ENCODE results near the gene OAS3. TPM values are rescaled to one million over a fixed set of nuclear protein-coding genes. Genes with fewer than 3 reads are reported as not detected.
A peak's percentile ranks its signal among the peaks of the same experiment; 100 is the strongest.

OAS3 gene
- total and polyA plus RNA-seq, 5 donors: 5.1 to 15.7 (median 6.1) TPM

DNA sequence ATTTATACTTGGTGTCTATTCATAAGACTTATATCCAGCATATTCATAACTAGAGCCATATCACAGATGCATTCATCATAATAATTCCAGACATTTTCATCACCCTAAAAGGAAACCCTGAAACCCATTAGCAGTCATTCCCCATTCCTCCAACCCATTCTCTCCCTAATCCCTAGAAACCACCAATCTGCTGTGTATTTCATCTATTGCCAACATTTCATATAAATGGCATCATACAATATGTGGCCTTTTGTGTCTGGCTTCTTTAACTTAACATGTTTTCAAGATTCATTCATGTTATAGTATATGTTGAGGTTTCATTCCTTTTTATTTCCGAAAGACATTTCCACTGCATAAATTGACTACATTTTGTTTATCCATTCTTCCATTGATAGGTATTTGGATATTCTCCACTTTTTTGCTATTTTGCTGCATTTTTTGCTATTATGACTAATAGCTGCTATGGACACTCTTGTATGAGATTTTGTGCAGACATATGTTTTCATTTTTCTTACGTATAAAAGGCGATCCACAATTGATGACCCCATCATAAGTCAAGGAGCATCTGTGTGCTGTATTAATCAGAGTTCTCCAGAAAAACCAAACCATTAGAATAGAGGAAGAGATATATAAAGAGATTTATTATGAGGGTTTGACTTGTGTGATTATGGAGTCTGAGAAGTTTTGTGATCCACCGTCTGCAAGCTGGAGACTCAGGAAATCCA, 34.9 kb downstream of the OAS3 start:
- Histone ChIP-seq H3K4me3 (ENCODE audit: low read length) (no peak overlapping the region), H3K9me3 (ENCODE audit: control insufficient read depth, low read length) (no peaks in the 10 kb centered on the region), H3K27ac (ENCODE audit: low read length) (no peak overlapping the region), H3K27me3 (ENCODE audit: control insufficient read depth, insufficient read depth) (no peaks in the 10 kb centered on the region), H3K4me1 (ENCODE audit: control insufficient read depth, insufficient read depth, low read length) (no peaks in the 10 kb centered on the region)
- intact Hi-C loops (cut with DNase I): no loop called here
- no peak for DNase-seq
- no peak for ATAC-seq
- WGBS: 78% methylated on average over 4 of the region's 4 CpGs

DNA sequence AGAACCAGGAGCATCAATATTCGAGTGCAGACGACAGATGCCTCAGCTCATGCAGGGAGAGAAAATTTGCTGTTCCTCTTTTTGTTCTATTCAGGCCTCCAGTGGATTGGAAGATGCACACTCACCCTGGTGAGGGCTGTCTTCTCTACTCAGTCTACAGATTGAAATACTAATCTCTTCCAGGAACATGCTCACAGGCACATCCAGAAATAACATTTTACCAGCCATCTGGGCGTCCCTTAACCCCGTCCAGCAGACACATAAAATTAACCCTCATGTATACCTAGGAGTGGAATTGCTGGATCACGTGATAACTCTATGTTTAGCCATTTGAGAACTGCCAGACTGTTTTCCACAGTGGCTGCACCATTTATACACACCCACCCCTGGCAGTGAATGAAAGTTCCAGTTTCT, 35.6 kb downstream of the OAS3 start:
- 22% methylated on average over 5 of the region's 5 CpGs for WGBS
- no peak overlapping the region for H3K4me3 ChIP-seq (ENCODE audit: low read length)
- H3K9me3 ChIP-seq (ENCODE audit: control insufficient read depth, low read length): no peaks in the 10 kb centered on the region
- H3K27me3 ChIP-seq (ENCODE audit: control insufficient read depth, insufficient read depth): no peaks in the 10 kb centered on the region
- H3K27ac ChIP-seq (ENCODE audit: low read length): no peak overlapping the region
- DNase-seq (no peak), ATAC-seq (peak in 1 of 2 donors; percentile 8)
- intact Hi-C loops (cut with DNase I): no loop called here
- H3K4me1 ChIP-seq (ENCODE audit: control insufficient read depth, insufficient read depth, low read length): no peaks in the 10 kb centered on the region

DNA sequence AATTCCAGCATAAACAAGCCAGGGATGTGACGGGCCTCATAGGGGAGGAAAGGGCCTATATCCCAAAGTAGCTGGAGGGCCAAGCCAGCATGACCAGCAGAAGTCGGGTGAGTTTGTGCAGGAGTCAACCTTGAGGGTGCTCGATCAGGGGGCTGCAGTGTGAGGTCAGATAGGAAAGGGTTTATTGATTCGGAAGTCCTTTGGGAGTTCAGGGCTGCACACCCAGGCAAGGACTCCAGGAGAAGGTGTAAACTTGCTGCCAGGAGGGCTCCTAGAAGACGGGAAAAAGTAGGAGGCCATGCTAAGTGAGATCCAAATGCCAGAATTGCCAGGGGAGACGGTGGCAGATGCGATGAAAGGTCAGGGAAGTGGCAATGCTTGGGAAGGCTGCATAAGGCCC, 36.6 kb downstream of the OAS3 start:
- ATAC-seq (no peak), DNase-seq (no peak)
- Histone ChIP-seq H3K27me3 (ENCODE audit: control insufficient read depth, insufficient read depth) (no peaks in the 10 kb centered on the region), H3K4me3 (ENCODE audit: low read length) (no peak overlapping the region), H3K27ac (ENCODE audit: low read length) (no peak overlapping the region), H3K9me3 (ENCODE audit: control insufficient read depth, low read length) (no peaks in the 10 kb centered on the region), H3K4me1 (ENCODE audit: control insufficient read depth, insufficient read depth, low read length) (no peaks in the 10 kb centered on the region)
- 88% methylated on average over 7 of the region's 7 CpGs for WGBS
- intact Hi-C loops (cut with DNase I): no loop called here

DNA sequence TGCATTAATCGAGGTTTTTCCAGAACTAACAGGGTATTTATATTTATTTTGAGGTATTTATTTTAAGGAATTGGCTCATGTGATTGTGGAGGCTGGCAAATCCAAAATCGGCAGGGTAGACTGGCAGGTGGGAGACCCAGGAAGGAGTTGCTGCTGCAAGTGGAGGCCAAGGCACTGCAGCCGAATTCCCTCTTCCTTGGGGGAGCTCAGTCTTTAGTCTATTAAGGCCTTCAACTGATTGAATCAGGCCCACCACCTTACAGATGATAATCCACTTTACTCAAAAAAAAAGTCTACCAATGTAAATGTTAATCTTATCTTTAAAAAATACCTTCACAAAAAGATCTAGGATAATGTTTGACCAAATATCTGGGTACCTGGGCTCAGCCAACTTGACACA, 38.9 kb downstream of the OAS3 start:
- no peak overlapping the region for H3K4me3 ChIP-seq (ENCODE audit: low read length)
- no peak overlapping the region for H3K27ac ChIP-seq (ENCODE audit: low read length)
- H3K27me3 ChIP-seq (ENCODE audit: control insufficient read depth, insufficient read depth): no peaks in the 10 kb centered on the region
- no peak for ATAC-seq
- WGBS: 57% methylated on average over 3 of the region's 3 CpGs
- intact Hi-C loops (cut with DNase I): no loop called here
- no peaks in the 10 kb centered on the region for H3K9me3 ChIP-seq (ENCODE audit: control insufficient read depth, low read length)
- no peaks in the 10 kb centered on the region for H3K4me1 ChIP-seq (ENCODE audit: control insufficient read depth, insufficient read depth, low read length)
- no peak for DNase-seq

DNA sequence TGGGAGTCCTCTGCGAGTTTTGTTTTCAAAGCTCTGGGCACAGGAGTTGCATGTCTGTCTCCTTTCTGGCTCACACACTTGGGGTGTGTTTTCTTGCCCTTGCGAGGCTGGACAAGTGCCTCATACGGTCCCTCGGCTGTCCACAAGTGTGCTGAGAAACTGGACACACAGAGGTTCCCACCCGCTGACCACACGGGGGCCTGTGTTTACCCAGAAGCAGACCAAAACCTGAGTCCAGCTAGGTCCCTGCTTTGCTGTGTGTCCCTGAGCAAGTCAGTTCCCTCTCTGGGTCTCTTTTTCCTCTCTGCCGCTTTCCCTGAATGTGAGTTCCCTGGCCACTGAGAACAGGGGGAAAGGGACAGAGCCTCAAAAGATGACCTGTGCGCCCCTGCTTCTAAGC, 39.4 kb downstream of the OAS3 start:
- Histone ChIP-seq H3K9me3 (ENCODE audit: control insufficient read depth, low read length) (no peaks in the 10 kb centered on the region), H3K27ac (ENCODE audit: low read length) (peak overlapping the region; percentile 85), H3K4me3 (ENCODE audit: low read length) (peak overlapping the region; percentile 45), H3K27me3 (ENCODE audit: control insufficient read depth, insufficient read depth) (no peaks in the 10 kb centered on the region), H3K4me1 (ENCODE audit: control insufficient read depth, insufficient read depth, low read length) (no peaks in the 10 kb centered on the region)
- ATAC-seq (peak; percentile 44 to 55), DNase-seq (peak in 2 of 3 donors; percentile 45 to 73)
- intact Hi-C loops (cut with DNase I): no loop called here
- WGBS: 55% methylated on average over 8 of the region's 8 CpGs

DNA sequence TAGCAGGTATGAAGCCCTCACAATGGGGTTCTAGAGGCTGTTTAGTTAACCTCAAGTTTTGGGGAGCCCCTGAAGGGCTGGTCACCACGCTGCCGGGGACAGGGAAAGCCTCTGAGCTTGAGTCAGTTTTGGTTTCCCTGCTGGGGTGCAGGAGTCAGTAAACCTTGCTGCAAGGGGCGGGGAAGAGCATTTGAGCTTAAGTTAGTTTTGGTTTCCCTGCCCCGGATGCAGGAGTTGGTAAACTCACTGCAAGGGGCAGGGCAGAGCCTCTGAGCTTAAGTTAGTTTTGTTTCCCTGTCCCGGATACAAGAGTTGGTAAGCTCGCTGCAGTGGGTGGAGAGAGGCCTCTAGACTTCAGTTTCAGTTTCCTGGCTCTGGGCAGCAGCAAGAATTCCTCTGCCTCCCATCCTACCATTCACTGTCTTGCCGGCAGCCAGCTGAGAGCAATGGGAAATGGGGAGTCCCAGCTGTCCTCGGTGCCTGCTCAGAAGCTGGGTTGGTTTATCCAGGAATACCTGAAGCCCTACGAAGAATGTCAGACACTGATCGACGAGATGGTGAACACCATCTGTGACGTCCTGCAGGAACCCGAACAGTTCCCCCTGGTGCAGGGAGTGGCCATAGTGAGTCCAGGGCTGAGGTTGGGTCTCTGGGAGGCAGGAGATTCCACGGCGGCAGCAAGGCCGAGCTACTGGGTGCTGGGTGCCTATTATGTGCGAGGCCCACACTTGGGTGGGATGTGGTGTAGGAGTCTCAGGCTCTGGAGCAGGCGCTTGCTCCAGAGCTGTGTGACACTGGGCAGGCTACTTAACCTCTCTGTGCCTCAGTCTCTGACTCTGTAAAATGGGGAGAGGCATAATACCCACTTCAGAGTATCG, 40.1 kb downstream of the OAS3 start, which contains the start of gene OAS2:
TSS of gene OAS2 (plus strand) at position 357 of the 878 bp plus-strand sequence. CDS start at position 447, 90 bp downstream.
- H3K4me1 ChIP-seq (ENCODE audit: control insufficient read depth, insufficient read depth, low read length): no peaks in the 10 kb centered on the region
- peak within 1 kb of the TSS; percentile 45 for H3K4me3 ChIP-seq (ENCODE audit: low read length)
- no peaks in the 10 kb centered on the region for H3K9me3 ChIP-seq (ENCODE audit: control insufficient read depth, low read length)
- H3K27ac ChIP-seq (ENCODE audit: low read length): peak within 1 kb of the TSS; percentile 89
- peak; percentile 96 for ATAC-seq
- WGBS: 31% methylated on average over 19 of the region's 19 CpGs
- peak; percentile 70 to 83 (median 71) for DNase-seq
- intact Hi-C loops (cut with DNase I): no loop called here
- H3K27me3 ChIP-seq (ENCODE audit: control insufficient read depth, insufficient read depth): no peaks in the 10 kb centered on the region

DNA sequence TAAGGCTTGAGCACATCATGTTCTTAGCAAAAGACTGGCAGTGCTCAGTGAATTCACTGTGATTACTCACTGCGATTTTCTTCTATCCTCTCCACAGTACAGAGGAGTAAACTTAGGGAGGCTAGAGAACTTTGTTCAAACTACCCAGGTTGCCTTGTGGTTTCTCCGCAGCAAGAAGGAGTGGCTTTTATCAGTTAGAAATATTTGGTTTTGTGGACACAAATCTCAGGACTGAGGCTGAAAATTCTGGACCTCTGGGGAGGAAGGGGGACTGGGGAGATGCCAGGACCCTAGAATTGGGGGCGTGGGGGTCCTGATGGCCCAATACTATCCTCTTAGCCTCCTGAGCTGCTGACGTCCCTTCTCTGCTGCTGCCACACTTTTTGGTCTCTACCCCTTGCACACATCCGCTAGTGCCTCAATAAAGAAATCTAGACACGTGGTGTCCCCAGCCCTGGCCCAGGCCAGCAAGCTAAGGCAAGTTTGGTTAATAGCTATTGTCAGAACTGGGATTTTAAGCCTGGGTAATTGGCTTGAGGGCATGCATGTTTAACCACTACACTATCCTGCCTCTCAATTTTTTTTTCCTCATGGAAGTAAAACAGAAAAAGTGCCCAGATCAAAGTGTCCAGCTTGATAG, 40.9 kb downstream of the OAS3 start:
- no peaks in the 10 kb centered on the region for H3K4me1 ChIP-seq (ENCODE audit: control insufficient read depth, insufficient read depth, low read length)
- H3K4me3 ChIP-seq (ENCODE audit: low read length): peak overlapping the region; percentile 45
- H3K9me3 ChIP-seq (ENCODE audit: control insufficient read depth, low read length): no peaks in the 10 kb centered on the region
- no peaks in the 10 kb centered on the region for H3K27me3 ChIP-seq (ENCODE audit: control insufficient read depth, insufficient read depth)
- ATAC-seq: peak; percentile 35 to 74
- intact Hi-C loops (cut with DNase I): no loop called here
- DNase-seq: peak in 2 of 3 donors; percentile 33 to 61
- 46% methylated on average over 6 of the region's 6 CpGs for WGBS
- peak overlapping the region; percentile 89 for H3K27ac ChIP-seq (ENCODE audit: low read length)

DNA sequence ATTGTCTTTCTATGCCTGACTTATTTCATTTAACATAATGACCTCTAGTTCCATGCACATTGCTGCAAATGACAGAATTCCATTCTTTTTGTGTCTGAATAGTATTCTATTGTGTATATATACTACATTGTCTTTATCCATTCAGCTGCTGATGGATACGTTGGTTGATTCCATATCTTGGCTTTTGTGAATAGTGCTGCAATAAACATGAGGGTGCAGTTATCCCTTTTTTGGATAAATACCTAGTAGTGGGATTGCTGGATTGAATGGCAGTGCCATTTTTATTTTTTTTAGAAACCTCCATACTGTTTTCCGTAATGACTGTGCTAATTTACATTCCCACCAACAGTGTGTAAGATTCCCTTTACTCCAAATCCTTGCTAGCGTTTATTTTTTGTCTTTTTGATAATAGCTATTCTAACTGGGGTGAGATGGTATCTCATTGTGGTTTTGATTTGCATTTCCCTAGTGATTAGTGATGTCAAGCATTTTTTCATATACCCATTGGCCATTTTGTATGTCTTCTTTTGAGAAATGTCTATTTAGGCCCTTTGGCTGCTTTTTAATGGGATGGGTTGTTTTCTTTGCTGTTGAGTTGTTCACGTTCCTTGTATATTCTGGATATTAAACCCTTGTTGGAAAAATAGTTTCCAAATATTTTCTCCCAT, 42.4 kb downstream of the OAS3 start:
- H3K9me3 ChIP-seq (ENCODE audit: control insufficient read depth, low read length): no peaks in the 10 kb centered on the region
- H3K27me3 ChIP-seq (ENCODE audit: control insufficient read depth, insufficient read depth): no peaks in the 10 kb centered on the region
- intact Hi-C loops (cut with DNase I): no loop called here
- peak overlapping the region; percentile 11 for H3K4me3 ChIP-seq (ENCODE audit: low read length)
- WGBS: 61% methylated on average over 4 of the region's 4 CpGs
- DNase-seq (no peak), ATAC-seq (no peak)
- no peaks in the 10 kb centered on the region for H3K4me1 ChIP-seq (ENCODE audit: control insufficient read depth, insufficient read depth, low read length)
- H3K27ac ChIP-seq (ENCODE audit: low read length): no peak overlapping the region

DNA sequence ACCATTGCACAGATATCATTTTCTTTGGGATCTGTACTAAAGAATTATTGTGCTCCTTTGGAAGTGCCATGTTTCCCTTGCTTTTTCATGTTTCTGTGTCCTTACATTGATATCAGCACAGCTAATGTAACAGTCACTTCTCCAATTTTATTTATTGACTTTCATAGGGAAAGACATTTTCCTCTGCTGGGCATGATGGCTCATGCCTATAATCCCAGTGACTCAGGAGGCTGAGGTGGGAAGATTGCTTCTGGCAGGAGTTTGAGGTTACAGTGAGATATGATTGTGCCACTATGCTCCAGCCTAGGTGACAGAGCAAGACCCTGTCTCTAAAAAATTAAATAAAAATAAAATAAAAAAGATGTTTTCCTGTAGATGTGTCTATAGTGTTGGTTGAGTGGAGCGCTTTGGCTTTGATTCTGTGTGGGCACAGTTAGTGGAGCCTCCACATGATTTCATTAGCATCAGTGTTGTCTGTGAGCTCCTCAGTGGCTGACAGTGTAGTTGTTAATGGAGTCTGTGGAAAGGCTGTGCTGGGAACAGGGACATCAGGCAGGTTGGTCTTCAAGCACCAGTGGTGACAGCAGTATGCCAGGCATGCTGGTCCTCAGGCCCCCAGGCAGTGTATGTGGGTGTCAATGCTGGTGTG, 47.5 kb downstream of the OAS3 start:
- intact Hi-C loops (cut with DNase I): no loop called here
- Histone ChIP-seq H3K27ac (ENCODE audit: low read length) (no peak overlapping the region), H3K4me3 (ENCODE audit: low read length) (no peak overlapping the region), H3K9me3 (ENCODE audit: control insufficient read depth, low read length) (no peaks in the 10 kb centered on the region), H3K4me1 (ENCODE audit: control insufficient read depth, insufficient read depth, low read length) (no peaks in the 10 kb centered on the region), H3K27me3 (ENCODE audit: control insufficient read depth, insufficient read depth) (no peaks in the 10 kb centered on the region)
- DNase-seq: no peak
- peak in 1 of 2 donors; percentile 26 for ATAC-seq
- WGBS: 93% methylated on average over 1 of the region's 1 CpG

DNA sequence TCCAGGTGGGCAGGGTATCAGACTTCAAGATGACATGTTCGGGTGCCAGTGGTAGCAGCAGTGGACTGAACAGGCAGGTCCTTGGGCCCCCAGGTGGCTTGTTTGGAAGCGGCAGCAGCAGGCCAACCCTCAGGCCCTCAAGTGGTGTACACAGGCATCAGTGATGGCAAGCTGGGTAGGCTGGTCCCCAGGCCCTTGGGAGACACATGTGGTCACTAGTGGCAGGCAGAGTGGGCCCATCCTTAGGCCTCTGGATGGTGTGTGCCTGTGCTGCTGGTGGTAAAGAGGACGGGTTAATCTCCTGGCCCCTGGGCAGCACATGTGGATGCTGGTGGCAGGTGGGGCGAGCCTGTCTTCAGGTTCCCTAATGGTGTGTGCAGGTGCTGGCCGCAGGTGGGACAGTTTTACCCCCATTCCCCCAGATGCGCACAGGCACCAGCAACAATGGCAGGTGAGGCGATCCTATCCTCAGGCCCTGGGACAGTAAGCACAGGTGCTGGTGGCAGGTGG, 48.1 kb downstream of the OAS3 start:
- no peaks in the 10 kb centered on the region for H3K4me1 ChIP-seq (ENCODE audit: control insufficient read depth, insufficient read depth, low read length)
- H3K27me3 ChIP-seq (ENCODE audit: control insufficient read depth, insufficient read depth): no peaks in the 10 kb centered on the region
- WGBS: 93% methylated on average over 7 of the region's 7 CpGs
- H3K9me3 ChIP-seq (ENCODE audit: control insufficient read depth, low read length): no peaks in the 10 kb centered on the region
- intact Hi-C loops (cut with DNase I): no loop called here
- peak in 1 of 2 donors; percentile 32 for ATAC-seq
- H3K27ac ChIP-seq (ENCODE audit: low read length): no peak overlapping the region
- no peak overlapping the region for H3K4me3 ChIP-seq (ENCODE audit: low read length)
- DNase-seq: no peak
